Measurements from ENCODE around the gene ZNF48.

Gene ZNF48

DNA sequence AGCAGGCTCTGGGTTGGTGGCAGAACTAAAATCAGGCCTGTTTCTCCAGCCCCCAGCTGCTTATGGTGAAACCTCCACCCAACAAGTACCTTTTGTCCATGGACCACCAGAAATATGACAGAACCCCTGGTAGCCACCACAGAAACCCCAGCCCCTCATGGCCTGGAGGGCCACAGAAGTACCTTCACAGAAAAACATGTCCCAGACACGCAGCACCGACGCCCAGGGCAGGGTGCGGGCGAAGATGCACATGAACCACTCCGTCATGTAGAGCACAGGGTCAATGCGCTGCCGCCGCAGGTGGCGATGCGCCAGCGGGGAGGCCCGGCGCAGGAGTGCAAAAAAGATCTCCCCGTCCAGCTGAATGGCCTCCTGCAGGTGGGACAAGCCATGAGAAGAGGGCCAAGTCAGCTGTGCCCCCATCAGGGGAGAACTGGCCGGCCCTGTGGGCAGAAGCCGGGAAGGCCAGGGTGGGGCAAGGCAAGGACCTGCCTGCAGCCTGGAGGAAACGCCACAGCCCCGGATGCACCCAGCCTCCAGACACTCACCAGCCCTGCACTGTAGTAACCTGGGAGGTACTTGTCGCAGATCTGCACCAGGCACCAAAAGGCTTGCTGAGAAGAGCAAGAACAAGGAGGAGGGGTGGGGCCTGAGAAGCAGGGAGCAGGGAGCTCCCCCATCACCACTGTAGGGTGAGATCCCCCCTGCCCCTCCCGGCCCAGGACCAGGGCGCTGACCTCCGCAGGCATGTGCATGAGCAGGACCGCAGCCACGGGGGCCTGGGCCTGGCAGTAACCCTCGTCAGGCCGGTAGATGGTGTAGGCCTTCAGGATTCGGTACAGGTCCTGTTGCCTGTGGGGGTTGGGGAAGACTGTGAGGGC, 36.0 kb upstream of the ZNF48 start:
- DNase-seq: peak; percentile 36

DNA sequence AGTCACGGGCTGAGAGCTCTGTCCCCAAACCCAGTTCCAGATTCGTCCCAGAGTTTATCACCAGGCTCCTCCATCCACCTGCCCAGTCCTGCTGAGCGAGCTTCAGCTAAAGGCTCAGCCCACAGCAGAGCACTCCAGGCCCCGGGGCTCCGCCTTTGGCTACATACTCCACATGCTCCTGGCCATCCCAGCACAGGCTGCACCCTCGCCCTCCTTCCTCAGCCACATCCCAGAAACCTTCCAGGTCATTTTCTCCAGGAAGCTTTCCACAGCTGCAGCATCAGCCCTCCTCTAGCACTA, 35.4 kb upstream of the ZNF48 start:
- no peak for DNase-seq

DNA sequence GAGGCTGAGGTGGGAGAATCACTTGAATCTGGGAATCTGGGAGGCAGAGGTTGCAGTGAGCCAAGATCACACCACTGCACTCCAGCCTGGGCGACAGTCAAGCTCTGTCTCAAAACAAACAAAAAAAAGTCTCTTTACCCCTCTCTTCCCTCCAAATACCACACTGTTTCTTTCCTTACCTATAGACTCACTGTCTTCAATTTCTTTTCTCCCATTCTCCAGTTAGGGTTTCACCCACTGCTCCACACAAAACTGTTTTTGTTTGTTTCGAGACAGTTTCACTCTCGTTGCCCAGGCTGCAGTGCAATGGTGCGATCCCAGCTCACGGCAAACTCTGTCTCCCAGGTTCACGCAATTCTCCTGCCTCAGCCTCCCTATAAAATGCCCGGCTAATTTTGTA, 34.0 kb upstream of the ZNF48 start:
- DNase-seq: no peak

DNA sequence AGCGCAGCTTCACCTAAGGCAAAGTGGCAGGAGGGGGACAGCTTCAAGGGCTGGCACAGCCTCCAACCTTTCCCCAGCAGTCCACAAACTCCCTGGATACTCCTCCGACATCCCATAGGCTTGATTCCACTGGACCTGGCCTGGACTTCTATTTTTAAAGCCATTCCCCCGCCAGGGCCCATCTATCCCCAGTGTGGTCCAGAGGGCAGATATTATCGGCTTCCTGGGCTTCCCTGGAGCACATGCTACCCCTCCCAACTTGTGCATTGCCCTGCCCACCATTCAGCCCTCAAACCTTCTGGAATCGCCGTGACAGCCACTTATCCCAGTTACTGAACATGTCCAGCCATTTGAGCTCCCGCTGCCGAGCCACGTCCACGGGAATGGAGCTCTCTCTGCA, 30.0 kb upstream of the ZNF48 start:
- DNase-seq: no peak

DNA sequence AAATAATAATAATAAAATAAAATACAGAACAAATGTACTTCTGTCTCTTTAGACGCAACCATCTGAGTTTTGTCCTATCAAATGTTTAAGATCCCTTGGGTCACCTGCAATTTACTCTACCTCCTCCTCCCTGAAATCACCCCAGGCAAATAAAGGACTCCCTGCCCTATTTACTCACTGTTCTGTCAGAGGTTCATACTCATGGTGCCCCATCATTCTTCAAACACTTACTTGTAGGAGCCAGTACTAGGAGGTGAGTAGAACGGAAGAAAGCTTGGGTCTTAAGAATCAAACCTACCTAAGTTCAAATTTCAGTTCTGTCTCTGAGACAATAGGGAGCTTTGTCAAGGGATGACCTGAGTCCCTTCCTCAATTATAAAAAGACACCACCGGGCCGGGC, 28.7 kb upstream of the ZNF48 start:
- DNase-seq: no peak

DNA sequence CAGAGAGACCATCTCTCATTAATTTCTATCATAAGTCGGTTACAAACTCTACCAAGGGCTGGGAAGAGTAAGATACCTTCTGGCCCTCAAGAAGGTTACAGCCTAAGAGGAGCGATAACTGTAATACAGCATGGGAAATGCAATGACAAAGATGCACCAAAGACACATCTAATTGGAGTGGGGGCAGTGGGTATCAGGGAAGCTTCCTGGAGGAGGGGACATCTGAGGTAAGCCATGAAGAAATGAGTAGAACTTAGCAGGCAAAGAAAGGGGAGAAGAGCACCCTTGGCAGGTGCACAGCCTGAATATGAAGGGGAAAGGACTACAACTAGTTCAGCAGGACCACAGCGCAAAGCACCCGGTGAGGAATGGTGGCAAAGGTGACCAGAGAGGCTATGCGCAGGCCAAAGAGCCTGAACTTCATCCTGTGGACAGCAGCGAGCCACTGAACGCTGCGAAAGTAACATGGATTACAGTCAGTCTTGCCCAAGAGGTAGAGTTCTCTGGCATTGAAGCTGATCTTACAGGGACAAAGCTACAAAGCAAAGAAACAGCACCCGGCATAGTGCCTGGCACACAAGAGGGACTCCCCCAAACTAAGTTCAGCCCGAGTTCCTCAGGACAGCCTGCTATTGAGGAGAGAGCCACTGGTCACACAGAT, 27.7 kb upstream of the ZNF48 start:
- no peak for DNase-seq

DNA sequence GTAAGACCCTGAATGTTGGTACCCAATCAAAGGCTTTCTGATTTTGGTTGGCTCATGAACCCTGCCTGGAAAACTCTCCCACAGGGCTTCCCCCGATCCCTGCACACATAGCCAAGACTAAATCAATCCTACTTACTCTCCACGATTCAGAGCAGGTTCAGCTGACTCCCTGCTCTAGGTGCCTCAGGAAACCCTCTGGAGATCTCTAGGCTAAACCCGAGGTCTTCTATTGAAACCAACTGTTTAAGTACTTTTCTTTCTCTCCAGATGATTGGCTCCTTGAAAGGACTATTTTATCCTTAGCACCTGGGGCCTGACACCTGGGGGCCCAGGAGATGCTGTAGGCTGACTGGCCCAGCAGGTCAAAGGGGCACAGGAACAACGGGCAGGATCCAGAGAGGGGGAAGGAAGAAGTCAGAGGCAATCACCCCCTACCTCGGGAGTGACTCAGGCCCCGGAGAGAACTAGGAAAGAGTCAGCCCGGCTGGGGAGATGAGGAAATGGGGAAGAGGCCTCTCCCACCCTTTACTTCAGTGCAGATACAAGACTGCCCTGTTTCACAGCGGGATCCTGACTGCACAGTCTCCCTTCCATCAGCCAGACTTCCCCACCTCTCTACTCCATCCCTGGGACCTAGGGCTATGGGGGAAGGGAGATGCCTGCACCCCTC, 27.0 kb upstream of the ZNF48 start:
- DNase-seq: no peak

DNA sequence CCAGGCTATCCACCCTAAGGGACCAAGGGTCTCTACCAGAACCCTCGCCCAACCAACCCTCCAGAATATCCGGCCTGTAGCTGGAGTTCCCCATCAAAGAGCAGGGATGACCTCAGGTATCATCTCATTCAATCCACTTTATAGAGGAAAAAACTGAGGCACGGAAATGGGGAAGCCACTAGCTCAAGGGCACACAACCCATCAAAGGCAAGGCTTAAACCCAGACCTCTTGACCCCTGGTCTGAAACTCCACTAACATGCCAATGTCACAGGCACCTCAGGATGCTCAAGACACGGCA, 26.5 kb upstream of the ZNF48 start:
- DNase-seq: no peak

DNA sequence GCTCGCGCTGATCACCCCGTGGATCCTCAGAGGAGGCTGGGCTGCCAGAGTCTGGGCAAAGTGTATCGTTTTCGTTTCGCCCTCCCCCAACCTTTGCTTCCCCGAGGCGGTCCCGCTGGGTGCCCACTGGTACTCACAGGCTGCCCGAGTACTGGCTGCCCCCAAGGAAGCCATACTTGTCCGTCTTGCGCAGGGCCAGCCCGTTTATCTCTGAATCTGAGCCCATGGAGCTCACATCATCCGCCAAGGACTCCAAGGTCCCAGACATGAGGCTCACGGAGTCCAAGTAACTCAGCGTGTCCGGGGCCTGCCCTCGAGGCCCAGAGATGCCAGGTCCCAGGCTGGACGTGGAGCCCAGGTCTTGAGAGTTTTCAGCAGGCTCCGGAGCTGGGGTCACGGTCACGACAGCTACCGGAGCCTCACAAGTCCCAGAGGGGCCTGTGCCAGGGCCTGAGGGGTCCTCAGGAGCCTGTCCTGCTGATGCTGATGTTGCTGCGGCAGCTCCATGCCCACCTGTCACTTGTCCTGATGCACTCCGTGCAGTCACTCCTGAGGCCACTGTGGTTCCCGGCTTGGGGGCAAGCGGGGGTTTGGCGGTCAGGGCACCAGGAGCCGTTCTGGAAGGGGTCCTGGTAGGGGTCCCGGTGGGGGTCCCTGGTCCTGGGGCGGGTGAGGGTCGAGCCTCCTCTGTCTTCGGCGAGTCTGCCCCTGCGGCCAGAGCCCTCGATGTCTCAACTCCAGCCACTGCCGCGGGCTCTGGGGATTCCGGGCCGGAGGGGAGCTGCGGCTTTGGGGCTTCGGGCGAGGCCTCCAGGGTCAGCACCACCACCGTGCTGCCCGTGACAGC, 25.9 kb upstream of the ZNF48 start:
- DNase-seq: peak; percentile 41

DNA sequence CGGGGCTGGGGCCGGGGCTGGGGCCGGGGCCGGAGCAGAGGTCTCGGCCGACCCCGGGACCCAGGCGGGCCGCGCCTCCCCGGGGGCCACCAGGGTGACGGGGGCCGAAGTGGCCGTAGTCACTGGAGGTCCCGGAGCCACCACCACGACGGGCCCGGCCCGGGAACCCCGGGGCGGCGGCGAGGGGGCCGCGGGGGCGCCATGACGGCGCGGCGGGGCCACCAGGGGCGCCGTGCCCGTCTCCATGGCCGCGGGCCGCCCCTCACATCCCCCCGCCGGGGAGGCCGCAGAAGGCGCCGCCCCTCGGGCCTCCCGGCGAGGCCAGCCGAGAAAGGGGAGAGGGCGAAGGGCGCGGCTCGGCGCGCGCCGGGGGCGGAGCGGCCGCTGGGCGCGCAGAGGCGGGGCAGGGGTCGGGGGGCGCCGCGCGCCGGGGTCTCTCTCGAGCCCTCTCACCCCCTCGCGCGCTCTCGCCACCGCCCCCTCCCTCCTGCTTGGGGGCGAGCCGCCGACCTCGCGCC, 25.2 kb upstream of the ZNF48 start:
- no peak for DNase-seq

DNA sequence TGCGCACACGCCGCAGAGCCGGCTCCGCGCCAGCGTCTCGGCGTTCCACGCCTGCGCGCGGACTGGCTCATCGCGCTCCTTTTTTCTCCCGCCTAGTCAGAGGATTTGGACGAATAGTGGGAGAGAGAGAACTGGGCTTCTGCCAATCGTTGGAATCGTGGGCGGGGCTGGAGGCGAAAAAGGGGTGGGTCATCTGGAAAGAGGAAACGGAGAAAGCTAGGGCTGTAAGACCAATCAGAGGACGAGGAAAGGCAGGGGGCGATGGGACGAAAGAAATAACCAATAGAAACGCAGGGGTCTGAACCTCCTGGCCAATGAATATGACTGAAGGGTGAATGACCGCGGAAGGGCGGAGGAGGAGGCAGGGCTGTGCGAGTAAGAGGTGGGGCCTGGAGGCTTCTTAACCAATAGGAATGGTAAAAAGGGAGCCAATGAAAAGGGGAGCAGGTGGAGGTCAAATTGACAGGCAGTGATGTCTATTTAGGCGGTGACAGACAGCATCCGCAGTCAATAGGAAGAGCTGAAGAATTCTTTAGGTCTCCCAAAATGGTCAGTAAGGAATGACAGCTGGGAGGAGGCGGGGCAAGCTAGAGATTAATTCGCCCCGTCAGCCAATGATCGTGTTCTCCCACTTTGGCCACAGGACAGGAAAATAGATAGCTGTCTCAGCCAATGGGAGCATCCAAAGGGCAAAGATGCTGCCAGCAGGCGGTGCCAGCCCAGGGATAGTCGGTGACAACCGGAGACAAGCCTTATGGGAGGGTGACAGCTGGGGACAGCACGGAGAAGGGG, 24.6 kb upstream of the ZNF48 start, which contains the start of gene TBC1D10B:
Gene TBC1D10B, minus strand, starts transcription at position 39 of the 792 bp plus-strand sequence. CDS start 311 bp downstream, outside the sequence.
- DNase-seq: peak; percentile 100

DNA sequence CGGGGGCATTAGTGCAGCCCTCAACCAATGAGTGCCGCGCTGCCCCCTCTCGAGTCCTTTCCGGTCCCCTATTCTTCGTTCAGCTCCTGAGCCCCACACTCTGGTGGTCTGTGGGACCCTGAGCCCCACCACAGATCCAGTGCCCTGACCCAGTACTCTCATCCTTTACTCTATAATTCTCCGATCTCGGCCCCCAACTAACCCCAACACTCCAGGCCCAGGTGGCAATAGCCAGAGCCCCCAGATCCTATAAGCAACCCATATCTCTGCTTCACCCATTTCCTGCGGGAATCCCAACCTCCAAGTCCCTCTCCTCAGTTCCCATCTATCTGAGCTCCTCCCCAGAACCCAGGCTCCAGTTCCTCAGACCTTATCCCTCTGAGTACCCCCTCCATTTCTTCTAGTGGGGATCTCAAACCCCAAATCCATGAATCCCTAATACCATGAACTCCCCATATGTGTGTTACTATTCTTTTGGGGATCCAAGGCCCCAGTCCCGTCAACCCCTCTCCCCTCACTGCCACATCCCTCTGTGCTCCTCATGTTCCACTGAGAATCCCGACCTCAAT, 23.9 kb upstream of the ZNF48 start:
- DNase-seq: peak; percentile 37

DNA sequence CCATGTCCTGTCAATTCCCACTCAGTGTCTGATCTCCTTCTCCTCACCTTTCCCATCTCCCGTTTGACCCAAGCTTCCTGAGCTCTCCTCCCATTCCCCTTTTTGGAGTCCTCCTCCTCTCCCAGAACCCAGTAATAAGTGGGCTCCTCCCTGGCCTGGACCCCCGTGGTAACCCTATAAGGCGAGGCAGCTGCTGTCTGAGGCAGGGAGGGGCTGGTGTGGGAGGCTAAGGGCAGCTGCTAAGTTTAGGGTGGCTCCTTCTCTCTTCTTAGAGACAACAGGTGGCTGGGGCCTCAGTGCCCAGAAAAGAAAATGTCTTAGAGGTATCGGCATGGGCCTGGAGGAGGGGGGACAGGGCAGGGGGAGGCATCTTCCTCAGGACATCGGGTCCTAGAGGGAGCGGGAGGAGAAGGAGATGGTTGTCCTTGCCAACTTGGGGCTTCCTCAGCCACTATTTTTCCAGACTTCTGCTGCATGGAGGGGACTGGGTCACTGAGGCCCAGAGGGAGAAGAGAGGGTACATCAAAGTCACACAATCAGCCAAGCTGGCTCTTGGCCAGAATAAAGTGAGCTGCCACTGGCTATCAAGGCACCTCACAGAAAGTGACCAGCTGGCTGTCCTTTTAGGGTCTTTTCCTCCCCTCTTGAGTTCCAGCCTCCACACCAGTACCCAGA, 23.0 kb upstream of the ZNF48 start:
- peak; percentile 55 for DNase-seq

DNA sequence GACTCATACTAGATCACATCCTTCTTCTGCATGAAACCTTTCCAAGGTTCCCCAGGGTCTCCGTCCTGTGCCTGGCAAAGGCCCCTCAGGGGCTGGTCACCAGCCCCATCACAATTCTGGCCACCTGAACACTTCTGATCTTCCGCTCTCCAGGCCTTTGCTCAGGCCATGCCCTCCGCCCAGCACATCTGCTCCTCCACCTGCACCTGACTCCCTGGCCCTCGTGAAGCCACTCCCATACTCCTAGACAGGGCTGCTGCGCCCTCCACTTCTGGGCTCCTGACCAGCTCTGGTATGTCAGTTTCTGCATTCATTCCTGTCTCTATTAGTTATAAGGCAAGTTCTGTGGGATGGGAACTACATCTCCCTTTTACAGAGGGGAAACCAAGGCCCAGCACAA, 22.5 kb upstream of the ZNF48 start:
- peak; percentile 36 for DNase-seq

DNA sequence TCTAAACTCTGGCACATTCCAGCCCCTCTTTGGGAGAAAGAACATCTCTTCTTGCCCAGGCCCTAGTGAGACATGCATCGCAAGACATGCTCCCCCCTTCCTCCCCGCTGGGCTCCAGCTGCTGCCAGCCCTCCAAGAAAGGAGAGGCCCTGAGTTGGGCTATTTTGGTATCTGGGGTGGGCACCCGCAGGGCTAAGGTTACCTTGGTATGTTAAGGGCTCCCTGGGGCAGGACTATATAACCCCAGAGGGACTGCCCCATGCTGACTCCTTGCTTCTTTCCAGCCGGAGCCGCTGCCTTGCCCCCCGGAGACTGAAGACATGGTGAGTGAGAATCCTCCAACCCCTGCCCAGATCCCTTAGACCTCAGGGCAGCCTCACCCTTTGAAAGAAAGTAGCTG, 20.7 kb upstream of the ZNF48 start, which contains the start of gene MYL11:
Gene MYL11, plus strand, starts transcription at position 265 of the 400 bp plus-strand sequence. Its CDS starts 56 bp downstream, at position 321.
- peak; percentile 45 for DNase-seq

DNA sequence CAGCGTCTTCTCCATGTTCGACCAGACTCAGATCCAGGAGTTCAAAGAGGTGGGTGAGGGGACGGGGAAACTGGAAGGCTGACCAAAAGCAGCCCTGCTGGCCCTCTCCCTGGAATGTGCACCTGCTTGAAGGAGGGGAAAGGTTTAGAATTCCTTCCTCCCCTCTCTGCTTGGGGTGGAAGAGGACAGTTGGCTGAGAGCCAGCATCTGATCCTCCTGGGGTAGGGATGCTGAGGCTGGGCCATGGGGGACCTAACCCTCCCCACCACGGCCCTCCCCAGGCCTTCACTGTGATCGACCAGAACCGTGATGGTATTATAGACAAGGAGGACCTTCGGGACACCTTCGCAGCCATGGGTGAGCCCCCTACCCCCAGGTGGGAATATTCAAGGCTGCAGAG, 19.4 kb upstream of the ZNF48 start:
- peak; percentile 44 for DNase-seq

DNA sequence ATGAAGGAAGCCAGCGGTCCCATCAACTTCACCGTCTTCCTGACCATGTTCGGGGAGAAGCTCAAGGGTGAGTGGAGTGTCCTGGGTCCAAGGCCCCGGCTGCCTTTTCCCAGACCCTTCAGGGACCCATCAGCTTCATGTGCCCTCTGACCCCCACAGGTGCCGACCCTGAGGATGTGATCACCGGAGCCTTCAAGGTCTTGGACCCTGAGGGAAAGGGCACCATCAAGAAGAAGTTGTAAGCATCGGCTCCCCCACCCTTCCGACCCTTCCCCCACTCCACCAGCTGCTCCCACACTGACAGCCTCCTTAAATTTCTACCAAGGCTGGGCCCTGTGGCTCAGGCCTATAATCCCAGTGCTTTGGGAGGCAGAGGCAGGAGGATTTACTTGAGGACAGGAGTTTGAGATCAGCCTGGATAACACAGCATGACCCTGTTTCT, 18.7 kb upstream of the ZNF48 start:
- DNase-seq: peak; percentile 32

DNA sequence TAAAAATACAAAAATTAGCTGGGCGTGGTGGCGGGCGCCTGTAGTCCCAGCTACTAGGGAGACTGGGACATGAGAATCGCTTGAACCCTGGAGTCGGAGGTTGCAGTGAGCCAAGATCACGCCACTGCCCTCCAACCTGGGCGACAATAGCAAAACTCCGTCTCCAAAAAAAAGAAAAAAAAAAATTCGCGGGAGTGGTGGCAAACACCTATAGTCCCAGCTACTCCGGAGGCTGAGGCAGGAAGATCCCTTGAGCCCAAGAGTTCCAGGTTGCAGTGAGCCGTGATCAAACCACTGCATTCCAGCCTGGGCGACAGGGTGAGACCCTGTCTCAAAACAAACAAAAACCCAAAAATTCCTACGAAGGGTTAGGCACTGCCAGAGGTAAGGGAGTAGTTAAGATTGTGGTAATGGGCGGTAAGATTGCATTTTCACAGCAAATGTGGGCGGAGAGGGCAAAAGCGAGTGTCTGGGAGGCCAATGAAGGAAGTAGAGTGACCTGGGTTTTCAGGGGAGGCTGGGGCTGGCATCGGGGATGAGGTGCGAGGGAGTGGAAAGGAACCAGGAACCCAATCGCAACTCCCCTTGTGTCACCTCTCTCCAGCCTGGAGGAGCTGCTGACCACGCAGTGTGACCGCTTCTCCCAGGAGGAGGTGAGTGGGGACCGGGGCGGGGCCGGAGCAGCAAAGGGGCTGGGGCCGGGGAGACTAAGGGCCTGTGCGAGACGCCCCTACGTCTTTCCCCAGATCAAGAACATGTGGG, 18.0 kb upstream of the ZNF48 start:
- DNase-seq: no peak

DNA sequence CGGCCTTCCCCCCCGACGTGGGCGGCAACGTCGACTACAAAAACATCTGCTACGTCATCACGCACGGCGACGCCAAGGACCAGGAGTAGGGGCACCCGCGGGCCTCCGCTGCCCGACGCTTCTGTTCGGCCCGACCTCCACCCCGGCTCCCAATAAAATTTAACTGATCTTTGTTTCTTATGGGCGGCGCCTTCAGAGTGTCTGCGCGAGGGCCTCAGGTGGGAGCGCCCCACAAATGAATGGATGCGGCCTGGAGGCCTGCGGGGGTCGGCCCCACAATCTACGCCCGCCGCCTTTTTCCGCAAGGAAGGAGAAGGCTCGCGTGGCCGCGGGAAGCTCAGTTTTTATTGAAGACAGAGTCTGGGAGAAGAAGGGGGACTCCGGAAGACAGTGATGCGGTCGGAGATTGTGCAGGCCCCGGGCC, 17.4 kb upstream of the ZNF48 start:
- peak; percentile 94 for DNase-seq
